Measurements from ENCODE around the gene PDE8A. TPM values are rescaled to one million over a fixed set of nuclear protein-coding genes. Genes with fewer than 3 reads are reported as not detected.

The PDE8A gene
- total and polyA plus RNA-seq, 2 of the 13 experiments (the other 11 are each of a cell fraction or from before 2014, with no cell fraction given), result 26.3 to 48.5 TPM

- peak; percentile 39; the same call in 1 of the 2 replicates for TF ChIP-seq NCOA2 (CRISPR knock-in tag; IDR thresholded peaks at IDR 0.05)
- peak; percentile 89 for TF ChIP-seq TBX2 (CRISPR knock-in tag; IDR thresholded peaks at IDR 0.05; ENCODE audit: borderline replicate concordance)
- TF ChIP-seq, protein P1, sequence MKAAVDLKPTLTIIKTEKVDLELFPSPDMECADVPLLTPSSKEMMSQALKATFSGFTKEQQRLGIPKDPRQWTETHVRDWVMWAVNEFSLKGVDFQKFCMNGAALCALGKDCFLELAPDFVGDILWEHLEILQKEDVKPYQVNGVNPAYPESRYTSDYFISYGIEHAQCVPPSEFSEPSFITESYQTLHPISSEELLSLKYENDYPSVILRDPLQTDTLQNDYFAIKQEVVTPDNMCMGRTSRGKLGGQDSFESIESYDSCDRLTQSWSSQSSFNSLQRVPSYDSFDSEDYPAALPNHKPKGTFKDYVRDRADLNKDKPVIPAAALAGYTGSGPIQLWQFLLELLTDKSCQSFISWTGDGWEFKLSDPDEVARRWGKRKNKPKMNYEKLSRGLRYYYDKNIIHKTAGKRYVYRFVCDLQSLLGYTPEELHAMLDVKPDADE (CRISPR knock-in tag; IDR thresholded peaks at IDR 0.05), result no peak
- TF ChIP-seq SRF (IDR thresholded peaks at IDR 0.05; ENCODE audit: low read depth, low read length), result no peak
- TF ChIP-seq KLF16 (CRISPR knock-in tag; IDR thresholded peaks at IDR 0.05), result peak in 1 of 2 experiments; percentile 66; a peak in 2 of 4 replicates
- no peak for TF ChIP-seq ZSCAN5A (CRISPR knock-in tag; IDR thresholded peaks at IDR 0.05; ENCODE audit: borderline replicate concordance)
- TF ChIP-seq, protein P2, sequence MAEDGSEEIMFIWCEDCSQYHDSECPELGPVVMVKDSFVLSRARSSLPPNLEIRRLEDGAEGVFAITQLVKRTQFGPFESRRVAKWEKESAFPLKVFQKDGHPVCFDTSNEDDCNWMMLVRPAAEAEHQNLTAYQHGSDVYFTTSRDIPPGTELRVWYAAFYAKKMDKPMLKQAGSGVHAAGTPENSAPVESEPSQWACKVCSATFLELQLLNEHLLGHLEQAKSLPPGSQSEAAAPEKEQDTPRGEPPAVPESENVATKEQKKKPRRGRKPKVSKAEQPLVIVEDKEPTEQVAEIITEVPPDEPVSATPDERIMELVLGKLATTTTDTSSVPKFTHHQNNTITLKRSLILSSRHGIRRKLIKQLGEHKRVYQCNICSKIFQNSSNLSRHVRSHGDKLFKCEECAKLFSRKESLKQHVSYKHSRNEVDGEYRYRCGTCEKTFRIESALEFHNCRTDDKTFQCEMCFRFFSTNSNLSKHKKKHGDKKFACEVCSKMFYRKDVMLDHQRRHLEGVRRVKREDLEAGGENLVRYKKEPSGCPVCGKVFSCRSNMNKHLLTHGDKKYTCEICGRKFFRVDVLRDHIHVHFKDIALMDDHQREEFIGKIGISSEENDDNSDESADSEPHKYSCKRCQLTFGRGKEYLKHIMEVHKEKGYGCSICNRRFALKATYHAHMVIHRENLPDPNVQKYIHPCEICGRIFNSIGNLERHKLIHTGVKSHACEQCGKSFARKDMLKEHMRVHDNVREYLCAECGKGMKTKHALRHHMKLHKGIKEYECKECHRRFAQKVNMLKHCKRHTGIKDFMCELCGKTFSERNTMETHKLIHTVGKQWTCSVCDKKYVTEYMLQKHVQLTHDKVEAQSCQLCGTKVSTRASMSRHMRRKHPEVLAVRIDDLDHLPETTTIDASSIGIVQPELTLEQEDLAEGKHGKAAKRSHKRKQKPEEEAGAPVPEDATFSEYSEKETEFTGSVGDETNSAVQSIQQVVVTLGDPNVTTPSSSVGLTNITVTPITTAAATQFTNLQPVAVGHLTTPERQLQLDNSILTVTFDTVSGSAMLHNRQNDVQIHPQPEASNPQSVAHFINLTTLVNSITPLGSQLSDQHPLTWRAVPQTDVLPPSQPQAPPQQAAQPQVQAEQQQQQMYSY (CRISPR knock-in tag; IDR thresholded peaks at IDR 0.05), result peak; percentile 98
- TF ChIP-seq GABPA (IDR thresholded peaks at IDR 0.05; ENCODE audit: low read depth, low read length), result no peak
- TF ChIP-seq GABPA (CRISPR knock-in tag; IDR thresholded peaks at IDR 0.05; ENCODE audit: low read depth), result no peak; the same call in 1 of the 2 replicates
- peak; percentile 49; the same call in 1 of the 2 replicates for TF ChIP-seq ZNF629 (CRISPR knock-in tag; conservative IDR thresholded peaks at IDR 0.05)
- TF ChIP-seq ZNF7 (CRISPR knock-in tag; IDR thresholded peaks at IDR 0.05), result no peak
- peak; percentile 89 for TF ChIP-seq XRCC5 (optimal IDR thresholded peaks at IDR 0.05; ENCODE audit: low read length)
- no peak for TF ChIP-seq ZNF678 (CRISPR knock-in tag; IDR thresholded peaks at IDR 0.05)
- TF ChIP-seq ZMYM3 (CRISPR knock-in tag; IDR thresholded peaks at IDR 0.05), result peak; percentile 97
- TF ChIP-seq ZNF451 (CRISPR knock-in tag; IDR thresholded peaks at IDR 0.05), result 0 out of 2 replicates have a peak, but pooled peaks have one; percentile 34
- TF ChIP-seq, protein P3, sequence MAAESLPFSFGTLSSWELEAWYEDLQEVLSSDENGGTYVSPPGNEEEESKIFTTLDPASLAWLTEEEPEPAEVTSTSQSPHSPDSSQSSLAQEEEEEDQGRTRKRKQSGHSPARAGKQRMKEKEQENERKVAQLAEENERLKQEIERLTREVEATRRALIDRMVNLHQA (CRISPR knock-in tag; IDR thresholded peaks at IDR 0.05), result no peak
- peak; percentile 7 for TF ChIP-seq RBM22 (optimal IDR thresholded peaks at IDR 0.05; ENCODE audit: low read length)
- peak; percentile 45; the same call in 1 of the 2 replicates for TF ChIP-seq NFKBIZ (CRISPR knock-in tag; IDR thresholded peaks at IDR 0.05)
- TF ChIP-seq ZNF280B (CRISPR knock-in tag; IDR thresholded peaks at IDR 0.05; ENCODE audit: borderline replicate concordance), result peak; percentile 71
Observed at GRCh38 chr15:84980196-84981053, 1.2 kb upstream of the PDE8A start (continued).
